Glutamatergic neuron (in vitro differentiated cells): Measurements from ENCODE around the gene SRBD1. TPM values are rescaled to one million over a fixed set of nuclear protein-coding genes. Genes with fewer than 3 reads are reported as not detected.

Experiments used
- DNase-seq: peaks from one replicate; pipeline ENCODE4 v3.0.0; 2022
- H3K27ac Mint-ChIP-seq: one replicate; pipeline ENCODE4 v1.8.0; 2020; ENCODE audit warnings: mild to moderate bottlenecking, mixed read lengths, inconsistent platforms; ENCODE audit not compliant: unreplicated experiment
- H3K27me3 Mint-ChIP-seq: one replicate; pipeline ENCODE4 v1.8.0; 2020; ENCODE audit warnings: mild to moderate bottlenecking, moderate library complexity, mixed read lengths, inconsistent platforms; ENCODE audit not compliant: unreplicated experiment
- H3K36me3 Mint-ChIP-seq: one replicate; pipeline ENCODE4 v1.8.0; 2020; ENCODE audit warnings: mild to moderate bottlenecking, mixed read lengths, inconsistent platforms; ENCODE audit not compliant: unreplicated experiment
- H3K4me1 Mint-ChIP-seq: one replicate; pipeline ENCODE4 v1.8.0; 2020; ENCODE audit warnings: mild to moderate bottlenecking, low read depth, mixed read lengths, inconsistent platforms; ENCODE audit not compliant: unreplicated experiment
- H3K4me3 Mint-ChIP-seq: one replicate; pipeline ENCODE4 v1.8.0; 2020; ENCODE audit warnings: mild to moderate bottlenecking, mixed read lengths, inconsistent platforms; ENCODE audit not compliant: unreplicated experiment
- H3K9me3 Mint-ChIP-seq: one replicate; pipeline ENCODE4 v1.8.0; 2020; ENCODE audit warnings: mild to moderate bottlenecking, moderate library complexity, mixed read lengths, inconsistent platforms; ENCODE audit not compliant: unreplicated experiment
- CTCF ChIP-seq: fragments of 200-600 bp; sonication (generic); IDR thresholded peaks from one replicate; pipeline ENCODE4 v1.5.0; 2021; ENCODE audit not compliant: partially characterized antibody, unreplicated experiment
- total RNA-seq: library from RNA; stranded (reverse); fragmentation: NEBNext Ultra II Directional; extraction: Animal tissue kit (Norgen Biotek cat#: 25700); gene quantifications from one replicate; pipeline ENCODE4 v1.2.1, GENCODE V29; 2021; ENCODE audit not compliant: unreplicated experiment

Gene SRBD1
- total RNA-seq, 1 donor from 2014 or later: 16.1 TPM

DNA sequence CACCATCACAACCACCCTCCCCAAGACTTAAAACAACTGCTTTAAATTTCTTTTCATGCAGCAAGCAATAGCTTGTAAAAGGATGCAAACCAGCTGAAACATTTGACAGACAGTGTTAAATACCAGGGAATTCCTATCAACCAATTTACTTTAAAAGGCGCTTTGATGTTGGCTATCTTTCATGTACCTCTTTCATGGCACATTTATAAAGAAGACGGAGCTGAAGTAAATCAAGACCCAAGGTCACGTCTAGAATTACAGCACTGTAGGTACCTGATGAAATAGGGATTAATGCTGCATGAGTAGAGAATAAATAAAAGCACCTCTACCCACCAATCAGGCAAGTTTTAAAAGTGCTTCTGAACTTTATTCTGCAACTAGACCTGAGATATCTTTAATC lies 78.9 kb downstream of the SRBD1 start:
- DNase-seq: no peak
- H3K4me1 Mint-ChIP-seq: no peaks in the 10 kb centered on the region
- H3K9me3 Mint-ChIP-seq: no peaks in the 10 kb centered on the region
- no peak overlapping the region for H3K4me3 Mint-ChIP-seq
- no peak overlapping the region for H3K27ac Mint-ChIP-seq
- H3K36me3 Mint-ChIP-seq: no peaks in the 10 kb centered on the region
- TF ChIP-seq CTCF: no peak
- no peaks in the 10 kb centered on the region for H3K27me3 Mint-ChIP-seq

DNA sequence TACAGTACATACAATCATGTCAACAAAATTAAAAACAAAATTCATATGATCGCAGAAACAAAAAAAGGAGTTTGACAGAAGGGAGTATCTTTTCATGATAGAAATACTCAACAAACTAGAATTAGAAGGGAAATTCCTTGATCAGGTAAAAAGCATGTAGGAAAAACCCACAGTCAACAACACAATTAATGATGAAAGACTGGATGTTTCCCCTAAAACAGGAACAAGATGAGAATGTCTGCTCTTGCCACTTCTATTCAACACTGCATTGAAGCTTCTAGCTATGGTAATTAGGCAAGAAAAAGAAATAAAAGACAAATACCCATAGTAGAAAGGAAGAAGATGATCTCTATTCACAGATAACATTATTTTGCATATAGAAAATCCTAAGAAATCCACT lies 87.1 kb downstream of the SRBD1 start:
- no peaks in the 10 kb centered on the region for H3K36me3 Mint-ChIP-seq
- H3K4me1 Mint-ChIP-seq: peaks cover 11% of the 10 kb centered on the region
- DNase-seq: no peak
- H3K27me3 Mint-ChIP-seq: no peaks in the 10 kb centered on the region
- H3K9me3 Mint-ChIP-seq: no peaks in the 10 kb centered on the region
- H3K4me3 Mint-ChIP-seq: no peak overlapping the region
- no peak overlapping the region for H3K27ac Mint-ChIP-seq
- no peak for TF ChIP-seq CTCF

DNA sequence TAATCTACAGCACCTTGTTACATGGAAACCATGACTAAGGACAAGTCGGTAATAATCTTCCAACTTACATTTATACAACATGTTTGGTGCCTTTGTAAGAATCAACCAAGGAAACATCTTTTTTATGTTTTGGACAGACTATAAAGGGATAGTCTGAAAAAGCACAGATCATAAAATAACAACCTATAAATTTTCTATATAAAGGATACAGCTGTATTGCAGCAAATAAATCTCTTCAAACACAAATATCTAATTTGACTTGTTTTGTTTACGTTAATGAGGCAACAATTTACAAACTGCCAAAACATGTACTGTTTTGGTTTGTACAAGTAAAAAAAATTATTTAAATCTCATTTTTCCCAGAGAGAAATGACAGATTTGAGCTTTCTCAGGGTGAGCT lies 92.5 kb downstream of the SRBD1 start:
- no peak for TF ChIP-seq CTCF
- Mint-ChIP-seq H3K27me3 (no peaks in the 10 kb centered on the region), H3K27ac (no peak overlapping the region), H3K4me3 (no peak overlapping the region), H3K4me1 (peaks cover 11% of the 10 kb centered on the region), H3K36me3 (no peaks in the 10 kb centered on the region), H3K9me3 (no peaks in the 10 kb centered on the region)
- DNase-seq: no peak

GRCh38 chr2:45510701-45511420 lies 100.2 kb downstream of the SRBD1 start:
- no peak overlapping the region for H3K4me3 Mint-ChIP-seq
- H3K27ac Mint-ChIP-seq: no peak overlapping the region
- H3K4me1 Mint-ChIP-seq: peaks cover under 1% of the 10 kb centered on the region
- no peaks in the 10 kb centered on the region for H3K36me3 Mint-ChIP-seq
- no peaks in the 10 kb centered on the region for H3K27me3 Mint-ChIP-seq
- H3K9me3 Mint-ChIP-seq: no peaks in the 10 kb centered on the region
- TF ChIP-seq CTCF: no peak
- DNase-seq: no peak

- no peaks in the 10 kb centered on the region for H3K36me3 Mint-ChIP-seq
- H3K4me1 Mint-ChIP-seq: peaks cover 3% of the 10 kb centered on the region
- DNase-seq: no peak
- TF ChIP-seq CTCF: no peak
- H3K27me3 Mint-ChIP-seq: no peaks in the 10 kb centered on the region
- H3K27ac Mint-ChIP-seq: no peak overlapping the region
- no peak overlapping the region for H3K4me3 Mint-ChIP-seq
- no peaks in the 10 kb centered on the region for H3K9me3 Mint-ChIP-seq
These were observed 104.3 kb downstream of the SRBD1 start for GRCh38 chr2:45506756-45507155.
